Measurements from ENCODE around the gene ARHGAP27.

ARHGAP27 gene

DNA sequence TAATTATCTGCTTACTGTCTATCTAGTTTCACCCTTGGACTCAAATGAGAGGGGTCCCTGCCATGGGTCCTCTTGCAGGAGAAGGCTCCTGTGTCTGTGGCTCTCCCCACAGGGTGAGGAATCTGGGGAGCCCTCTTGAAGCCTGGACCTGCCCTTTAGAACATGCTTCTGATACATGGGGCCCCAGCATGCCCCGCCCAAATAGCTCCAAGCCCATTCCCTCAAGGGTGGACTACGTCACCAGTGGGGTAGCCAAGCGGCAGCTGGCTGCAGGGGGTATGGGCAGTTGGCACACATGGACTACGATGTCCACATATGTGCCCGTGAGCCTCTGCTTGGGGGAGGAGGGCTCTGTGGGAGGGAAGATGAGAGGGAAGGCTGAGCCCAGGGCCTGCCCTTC, 39.3 kb downstream of the ARHGAP27 start:
- Mint-ChIP-seq H3K27ac (no peak overlapping the region), H3K36me3 (peaks cover 2% of the 10 kb centered on the region), H3K27me3 (no peaks in the 10 kb centered on the region), H3K9me3 (ENCODE audit: low read depth) (no peaks in the 10 kb centered on the region), H3K4me3 (no peak overlapping the region), H3K4me1 (ENCODE audit: low read depth) (peaks cover 7% of the 10 kb centered on the region)

DNA sequence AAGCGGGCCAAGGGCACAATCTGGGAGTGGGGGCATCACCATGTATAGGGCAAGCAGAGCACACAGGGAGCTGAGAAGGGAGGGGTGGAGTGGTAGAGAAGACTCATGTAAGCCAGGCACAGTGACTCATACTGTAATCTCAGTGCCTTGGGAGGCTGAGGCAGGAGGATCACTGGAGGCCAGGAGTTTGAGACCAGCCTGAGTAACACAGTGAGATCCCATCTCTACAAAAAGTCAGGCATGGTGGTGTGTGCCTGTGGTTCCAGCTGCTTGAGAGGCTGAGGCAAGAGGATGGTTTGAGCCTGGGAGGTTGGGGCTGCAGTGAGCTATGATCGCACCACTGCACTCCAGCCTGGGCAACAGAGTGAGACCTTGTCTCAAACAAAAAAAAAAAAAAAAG, 40.8 kb downstream of the ARHGAP27 start:
- no peak overlapping the region for H3K4me3 Mint-ChIP-seq
- no peak overlapping the region for H3K27ac Mint-ChIP-seq
- peaks cover 13% of the 10 kb centered on the region for H3K4me1 Mint-ChIP-seq (ENCODE audit: low read depth)
- H3K27me3 Mint-ChIP-seq: peaks cover 1% of the 10 kb centered on the region
- no peaks in the 10 kb centered on the region for H3K9me3 Mint-ChIP-seq (ENCODE audit: low read depth)
- H3K36me3 Mint-ChIP-seq: no peaks in the 10 kb centered on the region

DNA sequence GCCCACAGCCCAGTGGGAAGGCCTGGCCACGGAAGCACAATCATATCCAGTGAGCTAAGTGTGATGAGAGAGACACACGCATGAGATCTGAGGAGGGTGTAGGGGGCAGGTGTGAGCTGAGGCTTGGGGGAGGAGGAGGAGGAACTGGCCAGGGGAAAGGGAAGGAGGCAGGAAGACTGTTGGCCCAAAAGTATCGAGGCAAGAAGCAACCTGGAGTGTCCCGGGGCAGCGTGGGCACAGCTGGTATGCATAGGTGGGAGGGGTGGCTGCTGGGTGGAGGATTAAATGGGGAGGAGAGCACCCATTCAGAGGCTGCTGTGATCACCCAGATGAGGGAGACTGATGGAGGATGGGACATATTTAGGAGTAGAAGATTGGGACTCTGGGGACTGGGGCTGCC, 41.4 kb downstream of the ARHGAP27 start:
- H3K4me1 Mint-ChIP-seq (ENCODE audit: low read depth): peaks cover 13% of the 10 kb centered on the region

DNA sequence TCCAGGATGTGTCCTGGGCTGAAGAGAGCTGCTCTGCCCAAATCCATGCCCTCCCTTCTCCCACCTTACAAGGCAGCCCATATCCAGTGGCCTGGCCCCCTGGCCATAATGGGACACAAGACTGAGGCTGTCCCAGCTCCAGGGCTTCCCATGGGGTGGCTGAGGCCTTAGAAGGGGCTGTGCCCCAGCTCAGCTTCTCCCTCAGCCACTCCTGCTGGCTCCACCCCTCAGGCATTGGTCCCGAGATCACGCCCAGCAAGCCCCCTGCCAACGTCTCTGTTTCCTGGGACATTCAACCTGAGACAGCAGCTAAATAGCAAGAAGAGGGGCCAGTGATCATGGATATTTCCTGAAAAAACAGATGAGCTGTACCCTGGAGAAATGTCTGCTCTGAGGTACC, 43.3 kb downstream of the ARHGAP27 start:
- no peaks in the 10 kb centered on the region for H3K9me3 Mint-ChIP-seq (ENCODE audit: low read depth)
- peaks cover 15% of the 10 kb centered on the region for H3K4me1 Mint-ChIP-seq (ENCODE audit: low read depth)
- no peaks in the 10 kb centered on the region for H3K36me3 Mint-ChIP-seq
- H3K4me3 Mint-ChIP-seq: no peak overlapping the region
- H3K27me3 Mint-ChIP-seq: peaks cover 1% of the 10 kb centered on the region
- no peak overlapping the region for H3K27ac Mint-ChIP-seq

More for the DNA sequence above, 41.4 kb downstream of the ARHGAP27 start:
- Mint-ChIP-seq H3K27ac (no peak overlapping the region), H3K27me3 (peaks cover 1% of the 10 kb centered on the region), H3K9me3 (ENCODE audit: low read depth) (no peaks in the 10 kb centered on the region), H3K36me3 (no peaks in the 10 kb centered on the region), H3K4me3 (no peak overlapping the region)

DNA sequence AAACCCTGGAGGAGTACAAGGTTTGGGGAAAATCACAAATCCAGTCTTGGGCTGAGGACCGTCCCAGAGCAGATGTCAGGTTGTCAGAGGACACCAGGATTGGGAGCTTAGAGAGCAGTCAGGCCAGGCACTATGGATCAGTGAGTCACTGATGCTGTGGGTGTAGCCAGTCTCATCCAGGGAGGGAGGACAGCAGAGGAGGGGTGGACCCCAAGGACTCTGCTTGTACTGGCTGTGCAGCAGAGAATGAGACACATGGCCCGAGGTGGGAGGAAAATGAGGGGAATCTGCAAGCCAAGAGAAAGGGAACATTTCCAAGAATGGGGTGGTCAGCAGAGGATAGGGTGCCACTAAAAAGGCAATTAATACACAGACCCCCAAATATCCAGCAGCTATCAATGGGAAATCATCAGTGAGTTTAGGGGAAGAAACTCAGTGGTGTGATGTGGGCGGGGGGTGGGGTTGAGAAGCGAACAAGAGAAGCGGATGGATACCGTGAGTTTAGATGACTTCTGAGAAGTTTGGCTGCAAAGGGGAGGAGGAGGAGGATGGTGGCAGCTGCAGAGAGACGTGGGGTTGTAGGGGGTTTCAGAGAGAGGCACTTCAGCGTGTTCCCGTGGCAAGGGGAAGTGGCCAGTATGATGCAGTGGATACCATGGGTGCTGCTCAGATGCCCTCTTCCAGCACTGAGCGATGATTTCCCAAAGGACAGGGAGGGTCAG, 43.9 kb downstream of the ARHGAP27 start:
- H3K4me1 Mint-ChIP-seq (ENCODE audit: low read depth): peaks cover 15% of the 10 kb centered on the region
- peaks cover 1% of the 10 kb centered on the region for H3K27me3 Mint-ChIP-seq
- no peaks in the 10 kb centered on the region for H3K9me3 Mint-ChIP-seq (ENCODE audit: low read depth)
- no peak overlapping the region for H3K27ac Mint-ChIP-seq
- no peaks in the 10 kb centered on the region for H3K36me3 Mint-ChIP-seq
- H3K4me3 Mint-ChIP-seq: peak overlapping the region; percentile 28

DNA sequence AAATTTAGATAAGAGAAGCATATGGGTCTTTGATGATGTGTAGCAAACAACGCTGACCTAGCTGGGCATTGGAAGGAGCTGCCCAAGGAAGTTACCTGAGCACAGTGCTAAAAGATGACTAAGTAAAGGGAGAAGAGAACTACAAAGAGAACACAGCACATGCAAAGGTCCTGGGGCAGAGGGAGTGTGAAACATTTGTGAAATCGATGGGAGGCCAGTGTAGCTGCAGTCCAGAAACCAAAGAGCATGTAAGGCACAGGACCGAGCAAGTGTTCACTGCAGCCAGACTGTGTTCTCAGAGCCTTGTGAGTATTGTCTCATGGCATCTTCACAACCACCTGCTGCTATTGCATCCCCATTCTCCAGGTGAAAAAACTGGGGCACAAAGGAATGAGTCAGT, 44.9 kb downstream of the ARHGAP27 start:
- H3K4me3 Mint-ChIP-seq: no peak overlapping the region
- no peak overlapping the region for H3K27ac Mint-ChIP-seq
- H3K27me3 Mint-ChIP-seq: peaks cover 1% of the 10 kb centered on the region
- H3K36me3 Mint-ChIP-seq: no peaks in the 10 kb centered on the region
- H3K4me1 Mint-ChIP-seq (ENCODE audit: low read depth): peaks cover 15% of the 10 kb centered on the region
- no peaks in the 10 kb centered on the region for H3K9me3 Mint-ChIP-seq (ENCODE audit: low read depth)

DNA sequence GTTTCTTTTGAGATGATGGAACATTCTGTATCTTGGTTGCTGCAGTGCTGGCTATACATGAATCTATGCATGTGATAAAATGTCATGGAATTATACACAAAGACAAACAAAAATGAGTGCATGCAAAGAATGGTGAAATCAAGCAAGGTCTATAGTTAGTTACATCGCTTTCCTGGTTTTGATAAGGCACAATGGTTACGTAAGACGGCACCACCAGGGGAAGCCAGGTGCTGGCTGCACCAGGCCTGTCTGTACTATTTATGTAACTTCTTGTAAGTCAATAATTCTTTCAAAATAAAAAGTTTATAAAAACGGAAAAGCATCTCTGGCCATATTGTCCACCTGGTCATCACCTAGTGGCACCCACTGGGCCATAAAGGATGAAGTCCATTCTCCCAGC, 46.5 kb downstream of the ARHGAP27 start:
- Mint-ChIP-seq H3K27ac (no peak overlapping the region), H3K4me1 (ENCODE audit: low read depth) (peaks cover 15% of the 10 kb centered on the region), H3K36me3 (no peaks in the 10 kb centered on the region), H3K9me3 (ENCODE audit: low read depth) (no peaks in the 10 kb centered on the region), H3K27me3 (peaks cover 1% of the 10 kb centered on the region), H3K4me3 (no peak overlapping the region)

DNA sequence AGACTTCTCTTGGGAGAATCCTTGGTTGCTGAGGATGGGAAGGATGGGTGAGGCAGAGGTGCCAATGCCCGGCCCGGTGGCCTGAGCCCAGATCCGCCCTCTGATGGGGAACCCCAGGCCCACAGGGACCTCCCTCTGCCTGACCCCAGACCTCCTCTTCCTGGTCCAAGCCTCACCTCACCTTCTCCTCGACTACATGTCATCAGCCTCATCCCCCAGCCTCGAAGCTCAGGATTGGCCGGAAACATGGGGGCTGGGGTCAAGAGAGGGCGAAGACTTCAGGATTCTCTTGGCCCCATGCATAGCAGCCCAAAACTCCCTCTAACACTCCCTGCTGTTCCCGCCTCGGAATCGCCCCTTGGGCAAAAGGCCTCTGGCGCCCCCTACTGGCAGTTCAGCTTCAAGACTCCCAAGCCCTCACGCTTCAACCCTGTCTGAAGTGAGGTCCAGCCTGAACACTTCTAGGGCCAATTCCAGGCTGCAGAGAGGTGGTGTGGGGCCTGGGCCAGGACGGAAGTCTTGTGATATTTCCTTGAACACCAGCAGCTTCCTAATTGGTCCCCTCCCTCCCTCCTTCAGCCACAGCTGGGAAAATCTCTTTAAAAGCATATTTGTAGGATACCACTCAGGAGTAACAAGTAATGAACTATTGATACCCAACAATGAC, 47.2 kb downstream of the ARHGAP27 start:
- no peak overlapping the region for H3K4me3 Mint-ChIP-seq
- no peaks in the 10 kb centered on the region for H3K36me3 Mint-ChIP-seq
- H3K27ac Mint-ChIP-seq: no peak overlapping the region
- peaks cover 1% of the 10 kb centered on the region for H3K27me3 Mint-ChIP-seq
- H3K4me1 Mint-ChIP-seq (ENCODE audit: low read depth): peaks cover 15% of the 10 kb centered on the region
- H3K9me3 Mint-ChIP-seq (ENCODE audit: low read depth): no peaks in the 10 kb centered on the region

DNA sequence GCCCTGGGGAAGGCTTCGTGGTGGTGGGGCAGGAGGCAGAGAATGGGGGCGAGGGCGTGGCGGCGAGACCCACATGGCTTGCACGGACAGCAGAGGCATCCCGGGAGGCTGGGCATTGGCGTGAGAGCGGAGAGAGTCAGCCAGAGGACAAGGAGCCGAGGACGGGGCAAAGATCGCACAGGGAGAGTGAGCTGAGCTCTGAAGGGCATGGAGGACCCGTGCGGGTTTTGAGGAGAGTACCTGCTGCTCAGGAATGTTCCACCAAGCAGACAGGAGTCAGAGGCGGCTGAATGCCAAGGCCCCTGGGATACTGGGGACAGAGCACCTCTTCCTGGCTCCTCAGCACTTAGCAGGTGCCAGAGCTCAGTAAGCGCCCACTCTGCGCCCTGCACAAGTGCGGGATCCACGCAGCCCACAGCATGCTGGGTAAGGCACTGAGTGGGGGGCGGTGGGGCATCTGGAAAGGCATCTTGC, 47.8 kb downstream of the ARHGAP27 start:
- no peaks in the 10 kb centered on the region for H3K36me3 Mint-ChIP-seq
- peaks cover 1% of the 10 kb centered on the region for H3K27me3 Mint-ChIP-seq
- H3K4me3 Mint-ChIP-seq: no peak overlapping the region
- peaks cover 15% of the 10 kb centered on the region for H3K4me1 Mint-ChIP-seq (ENCODE audit: low read depth)
- H3K9me3 Mint-ChIP-seq (ENCODE audit: low read depth): no peaks in the 10 kb centered on the region
- H3K27ac Mint-ChIP-seq: no peak overlapping the region

DNA sequence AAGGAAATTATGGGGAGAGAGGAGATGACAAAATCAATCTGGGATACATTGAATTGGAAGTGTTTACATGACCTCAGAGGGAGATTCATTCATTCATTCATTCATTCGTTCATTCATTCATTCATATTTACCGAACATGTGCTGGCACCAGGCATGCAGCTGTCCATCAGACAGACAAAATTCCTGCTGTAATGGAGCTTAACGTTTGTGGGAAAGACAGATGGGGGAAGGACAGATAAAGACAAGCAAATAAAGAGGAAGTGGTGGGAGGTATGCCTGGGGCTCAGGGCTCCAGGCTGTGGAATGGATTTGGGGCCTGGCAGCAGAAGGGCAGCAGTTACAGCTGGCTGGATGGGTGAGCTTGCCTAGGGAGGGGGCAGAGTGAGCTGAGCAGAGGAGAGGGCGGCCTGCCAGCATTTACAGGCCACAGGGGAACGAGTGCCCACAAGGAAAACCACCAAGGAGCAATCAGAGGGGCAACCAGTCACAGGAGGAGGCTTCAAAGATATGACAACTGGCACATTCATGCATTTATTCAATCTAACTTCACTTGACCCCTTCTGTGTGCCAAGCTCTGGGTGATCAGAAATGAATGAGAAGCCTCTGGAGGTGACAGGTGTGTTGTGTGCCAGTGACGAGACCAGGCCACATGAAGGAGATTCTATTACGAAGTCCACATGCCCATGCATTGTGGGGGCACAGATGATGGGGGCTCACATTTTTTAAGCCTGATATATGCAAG, 48.5 kb downstream of the ARHGAP27 start:
- Mint-ChIP-seq H3K4me3 (no peak overlapping the region), H3K9me3 (ENCODE audit: low read depth) (no peaks in the 10 kb centered on the region), H3K27ac (no peak overlapping the region), H3K36me3 (no peaks in the 10 kb centered on the region), H3K4me1 (ENCODE audit: low read depth) (peaks cover 15% of the 10 kb centered on the region), H3K27me3 (peaks cover 1% of the 10 kb centered on the region)

DNA sequence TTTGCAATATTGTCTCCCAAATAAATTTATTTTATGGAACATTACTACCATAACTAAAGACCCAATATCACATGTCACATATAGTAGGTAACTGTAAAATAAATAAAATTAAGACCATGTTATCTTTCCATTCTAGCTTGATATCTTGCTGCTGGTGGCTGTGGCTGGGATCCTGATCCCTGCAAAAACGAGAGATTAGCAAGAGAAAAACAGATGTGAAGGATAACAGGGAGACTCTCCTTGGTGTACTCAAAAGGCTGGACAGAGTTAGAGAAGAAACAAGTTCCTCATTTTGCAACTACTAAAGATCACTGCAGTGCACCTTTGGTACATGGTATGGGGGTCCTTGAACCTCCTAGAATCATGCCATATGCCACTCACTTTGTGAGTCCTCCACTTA, 49.7 kb downstream of the ARHGAP27 start:
- H3K9me3 Mint-ChIP-seq (ENCODE audit: low read depth): no peaks in the 10 kb centered on the region
- peaks cover 1% of the 10 kb centered on the region for H3K27me3 Mint-ChIP-seq
- peaks cover 5% of the 10 kb centered on the region for H3K4me1 Mint-ChIP-seq (ENCODE audit: low read depth)
- no peak overlapping the region for H3K4me3 Mint-ChIP-seq
- no peaks in the 10 kb centered on the region for H3K36me3 Mint-ChIP-seq
- no peak overlapping the region for H3K27ac Mint-ChIP-seq

DNA sequence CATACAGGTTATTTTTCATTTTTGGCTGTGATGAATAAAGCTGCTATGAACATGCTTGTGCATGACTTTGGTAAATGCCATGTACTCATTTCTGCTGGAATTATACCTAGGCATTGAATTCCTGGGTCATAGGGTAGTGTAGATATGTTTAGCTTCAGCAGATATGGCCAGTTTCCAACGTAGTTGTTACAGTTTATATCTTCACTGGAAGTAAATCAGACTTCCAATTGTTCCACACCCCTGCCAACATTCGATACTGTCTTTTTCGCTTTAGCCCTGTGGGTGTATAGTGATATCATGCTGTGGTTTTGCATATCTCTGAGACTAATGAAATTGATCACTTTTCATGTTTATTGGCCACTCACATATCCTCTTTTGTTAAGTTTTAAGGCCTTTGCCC, 50.4 kb downstream of the ARHGAP27 start:
- Mint-ChIP-seq H3K27ac (no peak overlapping the region), H3K4me1 (ENCODE audit: low read depth) (peaks cover 3% of the 10 kb centered on the region), H3K36me3 (no peaks in the 10 kb centered on the region), H3K9me3 (ENCODE audit: low read depth) (no peaks in the 10 kb centered on the region), H3K27me3 (no peaks in the 10 kb centered on the region), H3K4me3 (no peak overlapping the region)

DNA sequence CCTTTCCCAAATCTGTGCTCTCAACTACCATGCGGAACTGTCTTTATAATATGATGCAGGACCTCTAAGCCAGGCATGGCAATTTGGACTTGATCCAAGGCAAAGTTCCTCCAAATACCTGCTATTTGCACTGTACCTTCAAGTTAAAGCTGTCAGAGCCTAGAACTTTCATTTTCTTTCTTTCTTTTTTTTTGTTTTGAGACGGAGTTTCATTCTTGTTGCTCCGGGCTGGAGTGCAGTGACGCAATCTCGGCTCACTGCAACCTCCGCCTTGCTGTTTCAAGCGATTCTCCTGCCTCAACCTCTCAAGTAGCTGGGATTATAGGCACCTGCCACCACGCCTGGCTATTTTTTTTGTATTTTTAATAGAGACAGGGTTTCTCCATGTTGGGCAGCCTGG, 51.7 kb downstream of the ARHGAP27 start:
- Mint-ChIP-seq H3K27me3 (no peaks in the 10 kb centered on the region), H3K27ac (no peak overlapping the region), H3K9me3 (ENCODE audit: low read depth) (no peaks in the 10 kb centered on the region), H3K4me1 (ENCODE audit: low read depth) (peaks cover 3% of the 10 kb centered on the region), H3K36me3 (no peaks in the 10 kb centered on the region), H3K4me3 (no peak overlapping the region)

DNA sequence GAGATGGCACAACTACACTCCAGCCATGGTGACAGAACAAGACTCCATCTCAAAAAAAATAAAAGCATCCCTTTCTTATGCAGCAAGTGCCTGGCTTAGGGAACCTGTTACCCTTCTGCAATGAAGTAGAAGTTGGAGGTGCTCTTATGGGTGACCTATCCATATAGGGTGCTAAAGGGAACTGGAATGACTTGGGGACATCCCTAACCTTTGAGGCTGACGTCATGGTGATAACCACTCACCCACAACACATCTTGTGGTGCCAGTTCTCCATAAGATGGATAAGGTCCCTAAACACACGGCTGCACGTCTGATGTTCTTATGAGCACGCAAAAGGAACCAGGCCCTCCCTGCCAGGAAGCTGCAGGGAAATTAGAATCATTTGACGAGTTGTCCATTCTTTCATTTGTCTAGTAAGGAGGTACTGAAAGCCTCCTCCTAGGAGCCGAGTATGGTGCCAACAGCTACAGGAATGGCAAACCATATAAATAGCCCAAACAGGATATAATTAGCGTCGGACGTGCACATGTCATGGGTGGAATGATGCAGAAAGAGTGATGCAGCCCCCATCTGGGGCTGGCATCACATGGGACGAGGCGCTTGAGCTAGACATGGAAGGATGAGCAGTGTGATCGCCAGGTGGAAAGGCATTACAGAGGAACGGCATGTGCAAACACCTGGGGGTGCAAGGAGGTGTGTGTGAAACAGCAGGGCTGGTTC, 52.5 kb downstream of the ARHGAP27 start:
- no peaks in the 10 kb centered on the region for H3K4me1 Mint-ChIP-seq (ENCODE audit: low read depth)
- H3K9me3 Mint-ChIP-seq (ENCODE audit: low read depth): no peaks in the 10 kb centered on the region
- H3K27me3 Mint-ChIP-seq: no peaks in the 10 kb centered on the region
- H3K27ac Mint-ChIP-seq: no peak overlapping the region
- no peaks in the 10 kb centered on the region for H3K36me3 Mint-ChIP-seq
- H3K4me3 Mint-ChIP-seq: no peak overlapping the region

DNA sequence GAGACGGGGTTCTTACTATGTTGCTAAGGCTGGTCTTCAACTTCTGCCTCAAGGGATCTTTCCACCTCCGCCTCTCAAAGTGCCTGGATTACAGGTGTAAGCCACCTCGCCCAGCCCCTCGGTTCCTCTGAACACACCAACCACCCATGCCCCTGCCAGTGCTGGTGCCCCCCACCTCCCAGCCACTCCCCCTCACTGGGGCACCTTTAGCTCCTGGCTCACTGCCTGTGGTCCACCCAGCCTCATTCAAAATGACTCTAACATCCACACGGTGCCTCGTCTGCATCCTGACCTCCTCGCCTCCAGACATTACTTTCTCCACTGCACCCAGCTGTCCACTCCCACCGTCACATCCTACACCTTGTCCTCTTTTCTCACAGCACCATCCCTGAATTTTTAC, 55.3 kb downstream of the ARHGAP27 start:
- Mint-ChIP-seq H3K4me1 (ENCODE audit: low read depth) (peaks cover 2% of the 10 kb centered on the region), H3K27ac (no peak overlapping the region), H3K27me3 (no peaks in the 10 kb centered on the region), H3K9me3 (ENCODE audit: low read depth) (no peaks in the 10 kb centered on the region), H3K36me3 (no peaks in the 10 kb centered on the region), H3K4me3 (no peak overlapping the region)

Data from activated naive CD8-positive, alpha-beta T cell (primary cell).